HCEC 1CT (cell line): ENCODE results near the gene ZNF443.
"Not testable (repeated sequence)": the region's sequence is repeated elsewhere in the genome, so short reads cannot be mapped to it uniquely, and the experiment has no call there.

Experiments used
- DNase-seq: peaks from one replicate; pipeline ENCODE4 v3.0.0-alpha.2; 2017

ZNF443 gene

GRCh38 chr19:12411893-12412292 lies 28.9 kb downstream of the ZNF443 start:
- no peak for DNase-seq

DNA sequence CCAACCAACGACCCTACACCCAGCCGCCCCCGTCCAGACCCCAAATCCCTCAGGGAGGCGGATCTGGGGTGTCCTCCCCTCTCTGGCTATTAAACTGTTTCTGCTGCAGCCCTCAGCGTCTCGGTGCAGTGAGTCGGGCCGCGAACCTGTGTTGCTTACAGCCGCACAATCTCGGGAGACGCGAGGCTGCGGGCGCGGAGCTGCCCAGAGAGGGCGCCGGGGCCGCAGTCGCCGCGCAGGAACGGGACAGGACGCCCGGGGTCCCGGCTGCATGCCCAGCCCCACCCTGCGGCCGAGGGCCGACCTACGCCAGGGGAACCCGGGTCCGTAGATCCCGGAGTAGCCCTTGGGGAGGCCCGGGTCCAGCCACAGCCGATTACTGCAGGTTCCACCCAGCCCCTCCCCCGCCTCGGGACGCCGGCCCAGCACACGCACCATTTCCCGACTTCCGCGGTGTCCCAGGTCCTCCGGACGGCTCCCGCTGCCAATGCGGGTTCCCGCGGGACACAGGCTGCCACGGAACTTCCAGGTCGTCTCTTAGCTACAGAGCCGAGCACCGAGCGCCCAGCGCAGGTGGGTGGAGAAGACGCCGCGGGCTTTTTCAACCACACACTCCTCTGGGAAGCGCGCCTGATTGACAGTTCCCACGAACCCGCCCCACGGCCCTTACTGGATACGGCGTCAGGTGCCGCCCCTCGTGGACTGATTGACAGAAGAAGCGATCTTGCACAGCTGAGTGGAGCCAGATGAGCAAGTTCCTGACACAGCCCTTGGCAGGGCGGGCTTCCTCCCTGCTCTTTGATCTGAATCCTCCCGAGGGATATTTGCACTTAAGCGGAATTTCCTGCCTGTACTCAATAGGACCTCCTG lies 40.0 kb downstream of the ZNF443 start, which contains the start of gene ZNF799:
TSS of gene ZNF799 (minus strand) at position 639 of the 870 bp plus-strand sequence. CDS start at position 438, 201 bp downstream.
- DNase-seq: peak; percentile 96

GRCh38 chr19:12399901-12400632 lies 40.8 kb downstream of the ZNF443 start:
- DNase-seq: peak; percentile 1

DNA sequence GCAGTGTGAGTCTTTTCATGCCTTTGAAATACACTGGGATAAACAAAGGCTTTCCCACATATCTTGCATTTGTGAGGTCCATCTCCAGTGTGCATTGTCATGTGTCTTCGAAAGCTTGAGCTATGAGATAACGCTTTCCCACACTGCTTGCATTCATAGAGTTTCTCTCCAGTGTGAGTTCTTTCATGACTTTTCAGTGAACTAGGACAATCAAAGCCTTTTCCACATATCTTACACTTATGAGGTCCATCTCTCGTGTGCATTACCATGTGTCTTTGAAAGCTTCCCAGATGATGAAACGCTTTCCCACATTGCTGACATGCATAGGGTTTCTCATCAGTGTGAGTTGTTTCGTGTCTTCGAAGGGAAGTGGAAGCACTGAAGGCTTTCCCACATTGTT lies 49.7 kb downstream of the ZNF443 start:
- DNase-seq: not testable (repeated sequence)

- DNase-seq: not testable (repeated sequence)
Measured at GRCh38 chr19:12386365-12386764, 54.5 kb downstream of the ZNF443 start.

- no peak for DNase-seq
Measured at GRCh38 chr19:12380444-12380737, 60.4 kb downstream of the ZNF443 start.

DNA sequence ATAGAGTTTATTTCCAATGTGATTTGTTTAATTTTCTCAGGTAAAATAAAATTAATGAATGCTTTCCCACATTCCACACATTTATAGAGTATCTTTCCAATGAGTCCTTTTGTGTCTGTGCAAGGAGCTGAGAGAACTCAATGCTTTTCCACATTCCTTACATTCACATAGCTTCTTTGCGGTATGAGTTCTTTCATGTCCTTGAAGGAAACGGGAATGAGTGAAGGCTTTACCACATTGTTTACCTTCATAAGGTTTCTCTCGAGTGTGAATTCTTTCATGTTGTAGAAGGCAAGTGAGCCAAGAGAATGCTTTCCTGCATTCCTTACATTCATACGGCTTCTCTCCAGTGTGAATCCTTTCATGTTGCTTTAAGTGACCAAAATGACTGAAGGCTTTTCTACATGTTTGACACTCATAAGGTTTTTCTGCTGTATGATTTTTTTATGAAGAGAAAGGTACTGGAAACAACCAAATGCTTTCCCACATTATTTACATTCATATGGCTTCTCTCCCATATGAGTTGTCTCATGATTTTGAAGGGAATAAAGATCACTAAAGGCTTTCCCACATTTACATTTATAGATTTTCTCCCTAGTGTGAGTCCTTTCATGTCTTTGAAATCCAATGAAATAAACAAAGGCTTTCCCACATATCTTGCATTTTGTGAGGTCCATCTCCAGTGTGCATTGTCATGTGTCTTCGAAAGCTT lies 60.9 kb downstream of the ZNF443 start:
- no peak for DNase-seq
